AG09309 (cell line): ENCODE data around the gene PSMA6.

Source experiments
- DNase-seq: peaks from one replicate; pipeline ENCODE4 v3.0.0-alpha.2; 2010; ENCODE audit warnings: low read depth
- H3K4me3 ChIP-seq: 2 replicates; pipeline ENCODE4 v1.5.1; 2011; ENCODE audit warnings: mild to moderate bottlenecking, low read depth, low read length, moderate library complexity; ENCODE audit not compliant: control insufficient read depth
- CTCF ChIP-seq: IDR thresholded peaks from 2 replicates; pipeline ENCODE4 v1.5.1; 2011; ENCODE audit warnings: mild to moderate bottlenecking, low read depth, low read length, inconsistent platforms; ENCODE audit not compliant: insufficient read depth, control insufficient read depth; ENCODE audit errors: missing control alignments

The PSMA6 gene

DNA sequence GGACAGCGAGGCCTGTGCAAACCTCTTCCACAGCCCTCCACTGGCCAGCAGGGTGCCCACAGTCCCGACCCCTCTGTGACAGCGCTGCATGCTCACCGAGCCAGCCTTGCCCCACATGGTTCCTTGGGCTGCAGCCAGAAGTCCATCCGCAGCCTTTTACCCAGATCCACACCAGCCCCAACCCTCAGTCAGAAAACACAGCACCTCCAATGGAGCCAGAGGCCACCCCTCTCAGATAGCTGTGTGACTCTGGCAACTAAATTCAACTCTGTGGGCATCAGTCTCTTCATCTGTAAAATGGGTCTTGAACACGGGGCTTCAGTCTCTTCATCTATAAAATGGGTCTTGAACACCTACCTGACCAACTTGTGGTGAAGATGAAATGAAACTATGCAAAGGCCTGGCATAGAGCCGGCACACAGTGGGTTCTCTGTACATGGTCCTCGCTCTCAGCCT lies 74.4 kb downstream of the PSMA6 start:
- no peak for TF ChIP-seq CTCF
- H3K4me3 ChIP-seq, result no peak overlapping the region
- DNase-seq, result no peak

GRCh38 chr14:35367056-35367372 lies 74.8 kb downstream of the PSMA6 start:
- TF ChIP-seq CTCF, result no peak
- H3K4me3 ChIP-seq, result no peak overlapping the region
- DNase-seq, result no peak
